Right lobe of liver (tissue), 6 donors: ENCODE measurements around the gene PLA2G4A. TPM values are rescaled to one million over a fixed set of nuclear protein-coding genes. Genes with fewer than 3 reads are reported as not detected.

Source experiments
- ATAC-seq, 4 donors: fragments of 200-7000 bp; cut with Tn5 transposase; one replicate each; pipeline ENCODE4 v1.9.1; 2020; ENCODE audit warnings: mild to moderate bottlenecking in 4 of 4, moderate library complexity in 4 of 4
- DNase-seq, 3 donors: peaks; one replicate each; pipeline ENCODE4 v3.0.0-alpha.2; 2020
- H3K27ac ChIP-seq, 3 donors: fragments of 200-600 bp; one replicate each; pipeline ENCODE4 v1.8.0; 2022
- H3K27me3 ChIP-seq, 2 donors: fragments of 200-600 bp; one replicate each; pipeline ENCODE4 v1.8.0; 2022
- H3K36me3 ChIP-seq, 4 donors: fragments of 200-600 bp; sonication (generic) in 1 of 4; one replicate each; pipeline versions ENCODE4 v1.5.1 to v1.8.0; 2017 to 2022; ENCODE audit warnings: control low read depth in 1 of 4
- H3K4me1 ChIP-seq, 4 donors: fragments of 200-600 bp; sonication (generic) in 1 of 4; one replicate each; pipeline versions ENCODE4 v1.5.1 to v1.8.0; 2017 to 2022; ENCODE audit warnings: control low read depth in 1 of 4
- H3K4me3 ChIP-seq, 3 donors: fragments of 200-600 bp; one replicate each; pipeline ENCODE4 v1.8.0; 2022
- H3K9me3 ChIP-seq, 4 donors: fragments of 200-600 bp; sonication (generic) in 1 of 4; one replicate each; pipeline versions ENCODE4 v1.5.1 to v1.8.0; 2017 to 2022; ENCODE audit warnings: control low read depth in 1 of 4
- POLR2A ChIP-seq: fragments of 450-650 bp; IDR thresholded peaks from one replicate; pipeline ENCODE4 v1.6.1; 2017; ENCODE audit warnings: antibody characterized with exemption, mild to moderate bottlenecking
- WGBS: methylation state at CpG from one replicate; pipeline ENCODE4 v1.1.6; 2018; ENCODE audit warnings: low coverage, low lambda C conversion rate; ENCODE audit not compliant: insufficient coverage; ENCODE audit errors: missing lambda C conversion rate; 5-methylcytosine and 5-hydroxymethylcytosine counted together
- intact Hi-C, 2 donors: fragments of 100-400 bp; cut with DNase I; formaldehyde crosslinking; loops; one replicate each; pipeline versions ENCODE4 v1.11.2 to v1.14.1; 2022
- total RNA-seq, 6 experiments: library from RNA; depleted of rRNA in 2 of 6; stranded (reverse); fragments of >200 nt in 2 of 6; fragmentation: NEBNext Ultra II Directional in 3 of 6; extraction: Animal tissue kit (Norgen Biotek cat#: 25700) in 3 of 6; gene quantifications; one replicate each; pipeline versions ENCODE4 v1.1.0 to v1.2.4, GENCODE V29; 2016 to 2023
- TF ChIP-seq, protein P1 (sequence below), 4 donors: fragments of 200-600 bp in 3 of 4; fragments of 450-650 bp in 1 of 4; IDR thresholded peaks; one replicate each; pipeline versions ENCODE4 v1.5.1 to v1.8.0; 2016 to 2022; ENCODE audit warnings: antibody characterized with exemption in 4 of 4, mild to moderate bottlenecking in 2 of 4
- donor health status: DM: no; HTN: yes; CAD: no.
- donor health status: DM: no; HTN: no; CAD: no.
- donor health status: DM: no; HTN: no; CAD: no.
- donor health status: DM: no; HTN: yes; CAD: no.
- donor health status: DM: no; HTN: yes; CAD: no.

Gene PLA2G4A
- total RNA-seq, 6 experiments from 2014 or later = 0.12 to 1.7 (median 0.98) TPM

- intact Hi-C loops = no loop called here
- H3K27me3 ChIP-seq = no peaks in the 10 kb centered on the region
- TF ChIP-seq, protein P1, sequence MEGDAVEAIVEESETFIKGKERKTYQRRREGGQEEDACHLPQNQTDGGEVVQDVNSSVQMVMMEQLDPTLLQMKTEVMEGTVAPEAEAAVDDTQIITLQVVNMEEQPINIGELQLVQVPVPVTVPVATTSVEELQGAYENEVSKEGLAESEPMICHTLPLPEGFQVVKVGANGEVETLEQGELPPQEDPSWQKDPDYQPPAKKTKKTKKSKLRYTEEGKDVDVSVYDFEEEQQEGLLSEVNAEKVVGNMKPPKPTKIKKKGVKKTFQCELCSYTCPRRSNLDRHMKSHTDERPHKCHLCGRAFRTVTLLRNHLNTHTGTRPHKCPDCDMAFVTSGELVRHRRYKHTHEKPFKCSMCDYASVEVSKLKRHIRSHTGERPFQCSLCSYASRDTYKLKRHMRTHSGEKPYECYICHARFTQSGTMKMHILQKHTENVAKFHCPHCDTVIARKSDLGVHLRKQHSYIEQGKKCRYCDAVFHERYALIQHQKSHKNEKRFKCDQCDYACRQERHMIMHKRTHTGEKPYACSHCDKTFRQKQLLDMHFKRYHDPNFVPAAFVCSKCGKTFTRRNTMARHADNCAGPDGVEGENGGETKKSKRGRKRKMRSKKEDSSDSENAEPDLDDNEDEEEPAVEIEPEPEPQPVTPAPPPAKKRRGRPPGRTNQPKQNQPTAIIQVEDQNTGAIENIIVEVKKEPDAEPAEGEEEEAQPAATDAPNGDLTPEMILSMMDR (IDR thresholded peaks at IDR 0.05) = no peak
- no peak for TF ChIP-seq POLR2A
- ATAC-seq (no peak), DNase-seq (no peak)
- H3K27ac ChIP-seq = no peak overlapping the region
- no peaks in the 10 kb centered on the region for H3K36me3 ChIP-seq
- WGBS = 32% methylated on average over 2 of the region's 2 CpGs
- H3K4me3 ChIP-seq = no peak overlapping the region
- no peaks in the 10 kb centered on the region for H3K9me3 ChIP-seq
- no peaks in the 10 kb centered on the region for H3K4me1 ChIP-seq
Measured at GRCh38 chr1:186923486-186923885, 94.7 kb downstream of the PLA2G4A start.

- H3K27me3 ChIP-seq = no peaks in the 10 kb centered on the region
- intact Hi-C loops = no loop called here
- ATAC-seq (no peak), DNase-seq (no peak)
- no peaks in the 10 kb centered on the region for H3K9me3 ChIP-seq
- TF ChIP-seq, protein P1 (IDR thresholded peaks at IDR 0.05) = no peak
- TF ChIP-seq POLR2A = no peak
- WGBS = 27% methylated on average over 3 of the region's 3 CpGs
- no peak overlapping the region for H3K4me3 ChIP-seq
- no peaks in the 10 kb centered on the region for H3K36me3 ChIP-seq
- H3K27ac ChIP-seq = no peak overlapping the region
- no peaks in the 10 kb centered on the region for H3K4me1 ChIP-seq
Measured at GRCh38 chr1:186925881-186926669, 97.3 kb downstream of the PLA2G4A start.

DNA sequence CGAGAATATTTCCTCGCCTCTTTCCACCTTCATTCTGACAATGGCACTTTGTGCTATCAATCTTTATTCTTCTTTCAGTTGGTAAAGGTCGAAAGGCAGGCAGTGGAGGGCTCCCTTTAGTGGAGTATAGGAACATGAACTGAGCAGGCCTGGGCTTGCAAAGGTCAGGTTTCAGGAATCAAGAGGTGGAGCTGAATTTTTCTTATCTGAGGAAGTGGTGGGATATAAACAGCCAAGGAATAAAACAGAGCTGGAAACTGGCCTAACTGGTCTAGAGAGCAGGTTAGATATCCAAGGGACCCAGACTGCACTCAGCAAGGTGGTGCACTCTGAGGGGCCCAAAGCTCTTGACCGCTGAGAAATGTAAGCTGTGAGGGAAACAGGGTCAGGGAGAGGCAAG, 99.1 kb downstream of the PLA2G4A start:
- ATAC-seq (no peak), DNase-seq (no peak)
- WGBS = 65% methylated on average over 4 of the region's 4 CpGs
- Histone ChIP-seq H3K36me3 (no peaks in the 10 kb centered on the region), H3K9me3 (no peaks in the 10 kb centered on the region), H3K27me3 (no peaks in the 10 kb centered on the region), H3K27ac (no peak overlapping the region), H3K4me1 (no peaks in the 10 kb centered on the region), H3K4me3 (no peak overlapping the region)
- intact Hi-C loops = no loop called here
- TF ChIP-seq, protein P1 (IDR thresholded peaks at IDR 0.05) = no peak
- TF ChIP-seq POLR2A = no peak

- Histone ChIP-seq H3K36me3 (no peaks in the 10 kb centered on the region), H3K27ac (no peak overlapping the region), H3K9me3 (no peaks in the 10 kb centered on the region), H3K4me1 (no peaks in the 10 kb centered on the region), H3K4me3 (no peak overlapping the region), H3K27me3 (no peaks in the 10 kb centered on the region)
- no peak for ATAC-seq
- 78% methylated on average over 2 of the region's 2 CpGs for WGBS
- intact Hi-C loops = no loop called here
- TF ChIP-seq, protein P1 (IDR thresholded peaks at IDR 0.05) = no peak
- no peak for TF ChIP-seq POLR2A
- no peak for DNase-seq
Measured at GRCh38 chr1:186930238-186930637, 101.5 kb downstream of the PLA2G4A start.
